Skeletal muscle tissue (tissue), 4 donors: ENCODE results near the gene CYB561D2. TPM values are rescaled to one million over a fixed set of nuclear protein-coding genes. Genes with fewer than 3 reads are reported as not detected.

ENCODE experiments used
- H3K27ac ChIP-seq: one replicate; pipeline ENCODE4 v1.7.0; 2013; ENCODE audit warnings: mild to moderate bottlenecking, low read depth, low read length, inconsistent platforms
- H3K27me3 ChIP-seq, 3 donors: one replicate each; pipeline ENCODE4 v1.7.0; 2013; ENCODE audit warnings: low read length in 3 of 3; ENCODE audit not compliant: control insufficient read depth in 3 of 3, insufficient read depth in 3 of 3
- H3K36me3 ChIP-seq, 3 donors: one replicate each; pipeline ENCODE4 v1.7.0; 2013; ENCODE audit warnings: low read length in 3 of 3; ENCODE audit not compliant: control insufficient read depth in 3 of 3, insufficient read depth in 3 of 3
- H3K4me1 ChIP-seq, 3 donors: one replicate each; pipeline ENCODE4 v1.7.0; 2013; ENCODE audit warnings: low read length in 3 of 3, mild to moderate bottlenecking in 3 of 3; ENCODE audit not compliant: control insufficient read depth in 3 of 3, insufficient read depth in 3 of 3
- H3K4me3 ChIP-seq, 3 donors: one replicate each; pipeline ENCODE4 v1.7.0; 2013; ENCODE audit warnings: low read length in 3 of 3
- H3K9ac ChIP-seq, 3 donors: one replicate each; pipeline ENCODE4 v1.7.0; 2013; ENCODE audit warnings: low read length in 3 of 3, mild to moderate bottlenecking in 3 of 3, moderate library complexity in 2 of 3, low read depth in 1 of 3
- H3K9me3 ChIP-seq, 3 donors: one replicate each; pipeline ENCODE4 v1.7.0; 2013; ENCODE audit warnings: low read length in 3 of 3; ENCODE audit not compliant: control insufficient read depth in 3 of 3
- total RNA-seq: library from RNA; depleted of rRNA; stranded (reverse); fragments of >200 nt; gene quantifications from one replicate; pipeline ENCODE4 v1.2.3, GENCODE V29; 2014
- donor health status: Osteomylitis.

Gene CYB561D2
- total RNA-seq, 1 donor from 2014 or later, result 14.1 TPM

DNA sequence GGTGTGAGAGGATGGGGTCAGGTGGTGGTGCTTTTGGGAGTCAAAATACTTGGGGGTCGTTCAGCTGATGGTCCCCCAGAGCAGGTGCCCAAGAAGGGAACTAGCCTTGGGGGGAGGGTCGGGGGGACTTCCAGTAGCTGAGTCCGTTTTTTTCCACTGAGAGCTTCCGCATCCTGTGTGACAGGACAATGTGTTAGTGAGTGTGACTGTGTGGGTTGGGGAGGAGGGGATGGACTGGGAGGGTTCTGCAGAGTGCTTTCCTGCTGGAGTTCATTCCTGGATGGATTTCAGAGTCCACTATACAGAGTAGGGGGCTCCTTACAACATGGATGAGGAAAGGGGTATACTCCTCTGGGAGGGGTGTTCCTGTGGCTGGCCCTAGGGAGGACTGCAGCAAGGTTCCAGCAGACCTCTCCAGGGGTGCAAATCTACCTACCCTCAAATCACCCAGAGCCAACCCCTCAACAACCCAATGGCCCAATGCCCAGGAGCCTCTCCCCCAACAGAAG lies 27.5 kb upstream of the CYB561D2 start:
- Histone ChIP-seq H3K27ac (peak overlapping the region; percentile 97), H3K4me1 (peaks cover 51 to 72% (median 64%) of the 10 kb centered on the region in 3 donors), H3K27me3 (no peaks in the 10 kb centered on the region), H3K4me3 (peak overlapping the region in 2 of 3 donors; percentile 23 to 91), H3K9me3 (no peaks in the 10 kb centered on the region), H3K36me3 (peaks cover 22 to 33% (median 23%) of the 10 kb centered on the region in 3 donors), H3K9ac (peak overlapping the region in 2 of 3 donors; percentile 34 to 98)

- peak overlapping the region; percentile 97 for H3K27ac ChIP-seq
- H3K4me1 ChIP-seq, result peaks cover 50 to 72% (median 64%) of the 10 kb centered on the region in 3 donors
- no peaks in the 10 kb centered on the region for H3K9me3 ChIP-seq
- H3K36me3 ChIP-seq, result peaks cover 17 to 27% (median 17%) of the 10 kb centered on the region in 3 donors
- H3K4me3 ChIP-seq, result no peak overlapping the region
- peak overlapping the region; percentile 8 to 16 (median 10) for H3K9ac ChIP-seq
- no peaks in the 10 kb centered on the region for H3K27me3 ChIP-seq
Observed at GRCh38 chr3:50323614-50324199, 27.0 kb upstream of the CYB561D2 start.

DNA sequence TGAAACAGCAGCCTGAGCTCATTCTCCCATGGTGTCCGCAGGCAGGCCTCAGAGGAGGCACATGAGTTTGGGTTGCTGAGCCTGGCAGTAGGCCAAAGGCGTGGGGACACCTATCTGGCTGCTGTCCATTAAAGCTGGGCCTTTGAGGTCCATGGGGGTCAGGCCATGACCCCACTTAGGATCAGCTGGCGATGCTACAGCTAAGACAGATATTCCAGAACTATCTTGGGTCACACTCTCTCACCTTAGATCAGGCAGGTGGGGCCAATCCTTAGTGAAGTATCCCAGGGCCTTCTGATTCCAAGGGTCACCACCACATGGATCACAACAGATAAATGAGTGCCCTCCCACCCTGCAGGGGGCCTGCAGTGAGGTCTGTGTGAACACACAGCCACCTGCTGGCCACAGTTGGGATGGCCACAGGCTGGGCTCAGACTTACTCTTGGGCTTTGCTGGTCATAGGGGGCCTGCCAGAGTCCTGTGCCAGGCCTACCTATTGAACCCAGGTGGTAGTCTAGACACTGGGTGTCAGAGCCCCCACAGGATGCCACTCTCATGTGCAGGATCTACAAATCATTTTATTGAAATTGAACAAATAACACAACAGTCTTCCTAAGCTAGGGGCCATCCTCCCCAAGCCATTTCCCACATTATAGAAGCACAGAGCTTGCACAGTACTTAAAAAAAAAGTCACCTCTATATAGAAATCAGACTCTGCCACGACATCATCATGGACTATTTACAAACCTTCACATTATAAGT lies 26.1 kb upstream of the CYB561D2 start:
- H3K4me1 ChIP-seq, result peaks cover 43 to 65% (median 57%) of the 10 kb centered on the region in 3 donors
- H3K4me3 ChIP-seq, result no peak overlapping the region
- H3K27me3 ChIP-seq, result no peaks in the 10 kb centered on the region
- peak overlapping the region; percentile 97 for H3K27ac ChIP-seq
- peaks cover 10 to 19% (median 14%) of the 10 kb centered on the region in 3 donors for H3K36me3 ChIP-seq
- no peaks in the 10 kb centered on the region for H3K9me3 ChIP-seq
- H3K9ac ChIP-seq, result peak overlapping the region in 2 of 3 donors; percentile 10 to 25

GRCh38 chr3:50325113-50325480 lies 25.6 kb upstream of the CYB561D2 start:
- Histone ChIP-seq H3K4me1 (peaks cover 37 to 60% (median 52%) of the 10 kb centered on the region in 3 donors), H3K27ac (no peak overlapping the region)

DNA sequence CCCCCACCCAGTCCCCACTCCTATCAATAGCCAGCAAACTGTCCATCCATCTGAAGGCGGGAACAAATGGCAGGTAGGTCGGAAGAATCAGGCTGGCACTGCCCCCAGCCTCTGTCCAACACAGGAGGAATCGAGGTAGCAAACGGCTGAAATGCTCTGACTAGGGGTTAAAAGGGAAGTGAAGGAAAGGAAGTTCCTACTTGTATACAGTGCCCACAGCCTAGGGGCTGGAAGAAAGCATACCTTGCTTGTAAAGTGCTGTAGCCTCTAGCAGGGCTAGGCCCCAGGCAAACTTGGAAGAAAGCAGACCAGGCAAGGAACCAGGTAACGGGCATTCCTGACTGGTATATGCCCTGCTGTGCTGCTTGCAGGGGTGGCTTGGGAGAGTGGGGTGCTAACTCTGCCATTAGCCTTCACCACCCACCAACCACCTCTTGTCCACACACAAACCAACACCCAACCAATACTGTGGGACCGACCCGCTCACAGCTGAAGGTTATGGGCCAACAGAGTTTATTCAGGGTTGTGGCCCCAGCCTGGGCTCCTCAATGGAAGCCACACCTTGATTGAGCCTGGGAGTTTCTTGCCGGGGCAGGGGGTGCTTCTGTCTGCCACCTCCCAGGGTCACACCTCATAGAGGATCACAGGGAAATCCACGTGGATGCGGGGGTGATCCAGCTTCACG lies 25.0 kb upstream of the CYB561D2 start:
- Histone ChIP-seq H3K4me1 (peaks cover 32 to 54% (median 46%) of the 10 kb centered on the region in 3 donors), H3K9ac (no peak overlapping the region), H3K9me3 (no peaks in the 10 kb centered on the region), H3K27me3 (no peaks in the 10 kb centered on the region), H3K27ac (no peak overlapping the region), H3K36me3 (peaks cover 17 to 23% (median 22%) of the 10 kb centered on the region in 3 donors), H3K4me3 (no peak overlapping the region)

More at GRCh38 chr3:50325113-50325480, 25.6 kb upstream of the CYB561D2 start:
- Histone ChIP-seq H3K27me3 (no peaks in the 10 kb centered on the region), H3K4me3 (no peak overlapping the region), H3K9me3 (no peaks in the 10 kb centered on the region), H3K36me3 (peaks cover 12 to 18% (median 16%) of the 10 kb centered on the region in 3 donors), H3K9ac (no peak overlapping the region)

- no peak overlapping the region for H3K27ac ChIP-seq
- peaks cover 23 to 28% (median 27%) of the 10 kb centered on the region in 3 donors for H3K36me3 ChIP-seq
- H3K9ac ChIP-seq, result no peak overlapping the region
- no peak overlapping the region for H3K4me3 ChIP-seq
- H3K4me1 ChIP-seq, result peaks cover 29 to 53% (median 45%) of the 10 kb centered on the region in 3 donors
- H3K9me3 ChIP-seq, result no peaks in the 10 kb centered on the region
- H3K27me3 ChIP-seq, result no peaks in the 10 kb centered on the region
Observed at GRCh38 chr3:50326182-50326541, 24.5 kb upstream of the CYB561D2 start.

GRCh38 chr3:50327129-50327528 lies 23.5 kb upstream of the CYB561D2 start:
- Histone ChIP-seq H3K9me3 (no peaks in the 10 kb centered on the region), H3K27me3 (no peaks in the 10 kb centered on the region), H3K36me3 (peaks cover 31 to 38% (median 36%) of the 10 kb centered on the region in 3 donors), H3K4me1 (peaks cover 25 to 48% (median 42%) of the 10 kb centered on the region in 3 donors), H3K27ac (peak overlapping the region; percentile 82), H3K9ac (peak overlapping the region; percentile 94 to 97 (median 95)), H3K4me3 (peak overlapping the region; percentile 84 to 92 (median 87))

DNA sequence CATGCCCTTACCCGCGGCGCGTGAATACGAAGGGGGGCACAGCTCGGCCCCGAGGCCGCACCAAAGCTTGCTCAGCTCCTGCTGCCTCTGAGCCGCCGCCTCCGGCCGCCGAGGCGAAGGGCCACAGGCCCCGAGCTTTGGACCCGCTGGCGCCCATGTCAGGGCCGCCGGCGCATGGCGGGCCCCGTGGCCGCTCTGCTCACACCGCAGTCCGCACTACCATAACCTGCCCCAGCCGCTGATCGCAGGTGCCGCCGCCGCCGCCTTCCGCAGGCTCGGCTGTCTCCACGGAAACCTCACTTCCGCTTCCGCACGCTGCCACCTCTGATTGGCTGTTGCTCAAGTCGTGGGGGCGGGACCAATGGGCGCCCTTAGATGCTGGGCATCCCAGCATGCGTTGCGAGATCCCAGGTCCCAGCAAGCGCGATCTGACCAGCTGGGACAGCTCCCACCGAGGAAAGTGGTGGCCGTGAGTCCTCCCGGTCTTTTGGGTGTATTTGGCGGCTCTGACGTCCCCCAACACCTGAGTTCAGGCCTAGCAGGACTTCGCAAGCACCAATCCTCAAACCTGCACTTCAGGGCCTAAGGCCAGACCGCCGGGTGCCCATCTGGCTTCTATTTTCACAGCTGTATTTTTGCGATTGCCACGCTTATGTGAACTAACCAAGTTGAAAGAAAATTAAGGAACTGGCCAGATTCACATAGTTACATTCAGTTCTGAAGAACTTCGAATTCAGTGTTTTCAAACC lies 22.5 kb upstream of the CYB561D2 start, which contains the start of gene TUSC2:
TUSC2 (minus strand) TSS at position 281 of the 749 bp plus-strand sequence; CDS start at position 157, 124 bp downstream.
- H3K4me3 ChIP-seq, result peak within 1 kb of the TSS; percentile 84 to 92 (median 87)
- no peaks in the 10 kb centered on the region for H3K27me3 ChIP-seq
- H3K36me3 ChIP-seq, result peaks cover 31 to 41% (median 40%) of the 10 kb centered on the region in 3 donors
- peak within 1 kb of the TSS; percentile 94 to 97 (median 95) for H3K9ac ChIP-seq
- no peaks in the 10 kb centered on the region for H3K9me3 ChIP-seq
- peak within 1 kb of the TSS; percentile 82 for H3K27ac ChIP-seq
- H3K4me1 ChIP-seq, result peaks cover 23 to 45% (median 40%) of the 10 kb centered on the region in 3 donors

DNA sequence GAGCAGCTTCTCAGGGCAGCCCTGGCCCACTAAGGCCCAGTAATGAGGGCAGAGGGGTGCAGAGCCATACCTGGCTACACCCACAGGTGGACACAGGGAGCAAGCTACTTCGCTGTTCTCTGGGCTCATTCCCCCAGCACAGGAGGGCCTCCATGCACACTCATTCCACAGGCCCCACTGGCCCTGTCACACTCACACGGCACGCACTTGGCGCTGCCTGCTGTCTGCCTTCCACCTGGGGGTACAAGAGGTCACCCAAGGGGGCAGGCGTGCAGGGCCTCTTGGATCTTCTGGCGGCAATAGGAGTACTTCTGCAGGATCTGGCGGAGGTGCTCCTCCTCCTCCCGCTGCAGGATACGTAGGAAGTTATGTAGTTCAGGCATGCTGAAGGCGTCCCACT lies 20.3 kb upstream of the CYB561D2 start:
- Histone ChIP-seq H3K36me3 (peaks cover 28 to 44% (median 39%) of the 10 kb centered on the region in 3 donors), H3K4me1 (peaks cover 34 to 51% (median 40%) of the 10 kb centered on the region in 3 donors), H3K27ac (no peak overlapping the region), H3K9me3 (no peaks in the 10 kb centered on the region), H3K9ac (peak overlapping the region in 1 of 3 donors; percentile 32), H3K27me3 (no peaks in the 10 kb centered on the region), H3K4me3 (no peak overlapping the region)
